Measurements from ENCODE around the gene CACNA1B.
"Not testable (repeated sequence)": the region's sequence is repeated elsewhere in the genome, so short reads cannot be mapped to it uniquely, and the experiment has no call there.

The CACNA1B gene

DNA sequence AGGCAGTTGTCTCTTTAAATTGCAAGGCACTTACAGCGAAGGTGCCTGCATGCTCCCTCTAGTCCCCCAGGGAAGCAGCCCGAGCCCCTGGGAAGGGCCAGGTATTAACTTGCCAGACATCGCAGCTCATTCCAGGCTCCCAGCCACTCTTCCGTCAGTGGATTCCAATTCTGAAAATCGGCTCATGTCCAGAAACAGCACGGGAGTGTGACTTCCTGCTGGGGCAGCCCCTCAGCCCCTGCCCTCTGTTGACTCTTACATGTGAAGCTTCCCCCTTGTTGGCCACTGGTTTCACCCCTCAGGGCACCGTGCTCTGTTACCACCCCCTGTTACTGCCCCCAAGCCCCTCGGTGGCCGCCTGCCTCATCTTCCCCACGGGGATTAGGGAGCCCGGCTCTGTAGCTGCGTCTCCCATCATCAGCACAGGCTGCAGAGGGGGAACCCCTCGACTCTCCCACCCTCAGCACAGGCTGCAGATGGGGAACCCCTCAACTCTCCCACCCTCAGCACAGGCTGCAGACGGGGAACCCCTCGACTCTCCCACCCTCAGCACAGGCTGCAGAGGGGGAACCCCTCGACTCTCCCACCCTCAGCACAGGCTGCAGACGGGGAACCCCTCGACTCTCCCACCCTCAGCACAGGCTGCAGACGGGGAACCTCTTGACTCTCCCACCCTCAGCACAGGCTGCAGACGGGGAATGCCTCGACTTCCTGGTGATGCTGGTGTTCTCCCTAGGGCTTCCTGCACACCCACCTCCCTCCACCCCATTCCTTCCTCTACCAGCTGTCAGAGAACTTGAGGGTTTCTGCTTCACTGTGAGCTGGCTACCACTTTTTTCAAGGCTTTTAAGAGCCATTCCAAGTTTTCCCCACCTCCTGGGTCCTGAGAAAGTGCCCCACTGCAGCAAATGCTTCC is 11.1 kb upstream of the CACNA1B start:
- no peak for DNase-seq (ENCODE audit: low read depth)

DNA sequence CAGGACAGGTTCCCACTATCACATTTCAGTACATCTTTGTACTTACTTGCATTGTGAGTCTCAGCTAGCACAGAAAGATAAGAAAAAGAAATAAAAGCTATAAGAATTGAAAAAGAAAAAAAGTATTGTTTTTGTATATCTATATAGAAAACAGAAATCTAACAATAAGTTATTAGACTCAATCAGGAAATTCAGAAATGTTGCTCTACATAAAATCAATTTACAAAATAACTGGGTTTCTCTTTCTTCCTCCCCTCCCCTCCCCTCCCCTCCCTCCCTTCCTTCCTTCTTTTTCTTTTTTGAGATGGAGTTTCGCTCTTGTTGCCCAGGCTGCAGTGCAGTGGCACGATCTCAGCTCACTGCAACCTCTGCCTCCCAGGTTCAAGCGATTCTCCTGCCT is 7.2 kb upstream of the CACNA1B start:
- DNase-seq (ENCODE audit: low read depth), result no peak

DNA sequence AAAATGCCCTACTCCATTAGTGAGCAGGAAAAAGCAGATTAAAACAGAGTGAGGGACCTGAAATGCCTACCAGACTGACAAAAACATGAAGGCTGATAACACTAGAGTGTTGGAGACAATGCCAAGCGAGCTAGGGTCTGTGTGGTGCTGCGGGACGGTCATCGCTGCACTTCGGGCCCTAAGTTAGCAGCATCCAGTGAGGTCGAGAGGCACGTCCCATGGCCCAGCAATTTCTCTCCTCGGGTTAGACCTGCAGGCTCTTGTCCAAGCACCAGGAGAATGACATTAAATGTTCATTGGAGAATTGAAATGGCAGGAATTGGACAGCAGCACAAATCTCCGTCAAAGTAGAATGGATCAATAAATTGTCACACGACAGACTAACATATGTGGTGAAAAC is 5.3 kb upstream of the CACNA1B start:
- no peak for DNase-seq (ENCODE audit: low read depth)

DNA sequence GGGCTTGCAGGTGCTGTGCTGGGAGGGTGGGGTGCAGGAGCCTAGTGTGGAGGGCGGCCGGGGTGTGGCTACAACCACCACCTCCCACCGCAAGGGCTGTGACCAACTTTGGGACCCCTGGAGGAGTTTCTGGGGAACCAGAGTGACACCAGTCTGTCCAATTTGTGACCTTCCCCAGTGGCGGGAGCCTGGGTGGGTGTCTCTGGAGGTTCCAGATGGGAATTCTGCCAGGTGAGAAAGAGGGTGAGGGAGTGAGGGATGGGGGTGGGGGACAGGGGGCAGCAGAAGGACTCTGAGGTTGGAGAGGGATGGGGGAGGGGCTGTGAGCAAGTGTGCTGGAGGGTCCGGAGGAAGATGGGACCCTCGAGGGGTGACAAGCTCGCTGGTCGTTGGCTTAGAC is 4.2 kb upstream of the CACNA1B start:
- DNase-seq (ENCODE audit: low read depth), result no peak

DNA sequence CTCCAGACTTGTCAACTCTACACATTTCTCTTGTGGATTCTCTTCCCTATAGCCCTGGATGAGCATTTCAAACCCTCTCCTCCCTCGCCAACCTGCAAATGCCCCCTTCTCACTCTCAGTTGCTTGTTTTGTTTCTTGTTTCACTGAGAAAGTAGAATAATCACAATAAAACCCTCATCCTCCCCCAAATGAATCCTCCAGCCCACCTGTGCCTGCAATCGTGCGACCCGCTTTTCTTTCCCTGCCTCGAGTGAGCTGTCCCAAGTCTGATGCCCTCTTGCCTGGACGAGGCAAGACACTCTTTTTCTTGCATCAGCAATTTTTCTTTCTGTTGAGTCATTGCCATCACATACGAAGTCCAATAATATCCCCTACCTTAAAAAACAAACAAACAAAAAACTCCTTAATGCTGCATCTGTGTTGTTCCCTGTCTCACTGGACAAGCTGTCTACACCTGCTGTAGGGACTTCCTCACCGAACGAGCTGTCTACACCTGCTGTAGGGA is 3.7 kb upstream of the CACNA1B start:
- DNase-seq (ENCODE audit: low read depth), result no peak

DNA sequence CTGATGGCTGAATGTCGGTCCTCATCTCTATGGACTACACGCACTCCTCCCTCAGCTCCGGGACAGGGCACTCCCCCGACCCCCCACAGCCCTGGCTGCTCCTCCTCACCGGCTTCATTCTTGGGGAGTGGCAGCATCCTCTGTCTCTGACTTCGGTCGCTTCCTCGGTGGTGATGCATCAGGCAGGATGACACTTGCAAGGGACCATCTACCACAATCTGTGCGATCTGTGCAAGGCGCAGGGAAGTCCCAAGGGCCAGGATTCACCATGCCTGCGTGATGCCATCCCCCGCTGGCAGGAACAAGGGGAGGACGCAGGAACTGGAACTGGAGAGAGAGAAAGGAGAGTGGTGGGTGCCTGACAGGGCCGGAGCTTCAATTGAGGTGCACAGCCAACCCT is 2.2 kb upstream of the CACNA1B start:
- DNase-seq (ENCODE audit: low read depth), result no peak

DNA sequence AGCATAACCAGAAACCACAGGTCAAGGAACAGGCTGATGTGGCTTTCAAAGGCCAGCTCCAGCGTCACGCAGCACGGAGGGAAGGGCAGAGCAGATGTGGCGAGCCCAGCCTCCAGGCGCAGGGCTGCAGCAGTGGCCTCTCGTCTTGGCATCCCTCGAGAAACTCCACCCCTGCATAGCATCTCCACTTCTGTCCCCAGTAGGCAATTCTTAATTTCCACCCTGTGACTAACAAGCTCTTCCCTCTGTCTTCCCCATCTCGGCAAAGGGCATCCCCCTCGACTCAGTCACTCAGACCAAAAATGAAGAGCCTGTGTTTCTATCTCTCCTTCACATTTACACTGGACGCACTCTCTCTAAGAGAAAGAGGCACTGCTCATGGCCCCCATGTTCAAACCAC is 1.7 kb upstream of the CACNA1B start:
- DNase-seq (ENCODE audit: low read depth), result no peak

DNA sequence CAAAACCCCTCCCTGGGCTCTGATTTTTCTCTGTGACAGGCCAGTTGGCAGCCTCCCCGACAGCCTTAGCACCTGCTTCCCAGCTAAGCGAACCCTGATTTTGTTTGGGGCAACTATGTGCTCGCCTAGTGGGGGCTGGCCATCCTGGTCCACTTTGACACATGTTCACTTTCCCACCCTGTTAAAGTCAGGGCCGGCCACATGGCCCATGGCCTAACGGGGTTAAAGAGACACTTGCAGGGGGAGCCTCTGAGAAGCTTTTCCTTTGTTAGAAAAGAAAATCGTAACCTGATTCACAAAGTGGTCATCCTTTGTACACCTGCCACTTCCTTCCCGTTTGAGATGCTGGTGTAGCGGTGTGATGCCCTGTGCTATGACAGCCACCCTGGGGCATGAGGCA is 1.3 kb upstream of the CACNA1B start:
- no peak for DNase-seq (ENCODE audit: low read depth)

DNA sequence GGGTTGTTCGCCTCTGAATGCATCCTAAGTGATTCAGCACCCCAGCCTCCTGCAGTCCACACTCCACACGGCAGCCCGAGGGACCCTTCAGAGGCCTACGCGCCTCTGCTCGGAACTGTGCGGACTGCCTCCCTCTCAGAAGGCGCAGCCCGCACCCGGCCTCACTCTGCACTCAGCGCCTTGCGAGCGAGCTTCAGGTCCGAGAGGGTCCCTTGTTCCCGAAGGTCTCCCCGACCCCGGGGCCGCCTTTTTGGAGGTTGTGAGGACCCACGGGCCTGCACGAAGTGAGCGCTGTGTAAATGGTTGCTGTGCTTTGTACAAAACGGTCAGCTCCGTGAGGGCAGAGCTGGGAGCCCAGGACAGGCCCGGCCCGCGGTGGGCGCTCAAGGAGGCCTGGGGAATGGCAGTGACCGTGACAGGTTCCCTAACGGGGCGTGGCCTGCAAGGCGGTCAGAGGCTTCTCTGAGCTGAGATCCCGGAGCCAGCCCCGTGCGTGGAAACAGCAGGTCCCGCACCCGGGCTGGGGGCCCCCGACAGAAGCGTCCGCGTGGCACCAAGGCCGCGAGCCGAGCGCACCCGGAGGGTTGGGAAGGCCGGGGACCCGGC is 698 bp upstream of the CACNA1B start:
- no peak for DNase-seq (ENCODE audit: low read depth)

DNA sequence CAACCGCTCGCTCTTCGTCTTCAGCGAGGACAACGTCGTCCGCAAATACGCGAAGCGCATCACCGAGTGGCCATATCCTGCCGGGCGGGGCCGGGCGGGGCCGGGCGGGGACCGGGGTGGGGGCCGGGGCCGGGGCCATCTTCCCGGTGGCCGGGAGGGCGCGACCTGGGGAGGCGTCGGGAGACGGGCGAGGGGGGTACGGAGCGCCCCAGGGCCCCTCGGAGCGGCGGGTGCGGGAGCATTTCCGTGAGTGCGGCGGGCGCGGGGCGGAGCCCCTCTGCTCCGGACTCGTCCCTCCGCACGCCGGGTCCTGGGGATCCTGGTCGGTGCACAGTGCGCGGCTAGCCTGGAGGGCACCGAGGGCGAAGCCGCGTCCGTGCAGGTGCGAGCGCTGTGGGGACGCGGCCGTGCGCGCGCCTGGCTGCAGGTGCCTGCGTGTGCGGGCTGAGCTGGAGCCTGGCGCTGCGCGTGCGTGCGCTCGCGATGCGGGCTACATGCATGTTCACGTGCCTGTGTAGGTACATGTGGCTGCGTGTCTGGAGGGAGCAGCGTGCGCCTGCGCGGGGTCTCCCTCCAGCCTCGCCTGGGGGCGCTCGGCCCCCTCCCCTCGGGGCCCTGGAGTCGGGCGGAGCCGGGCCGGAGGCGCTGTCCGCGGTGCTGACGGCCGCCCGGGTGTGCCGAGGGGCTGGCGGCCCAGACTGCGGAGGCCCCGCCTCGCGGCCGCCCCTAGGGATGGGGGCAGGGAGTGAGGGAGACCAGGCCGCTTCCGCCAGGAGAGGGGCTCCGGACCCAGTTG is 762 bp downstream of the CACNA1B start:
- no peak for DNase-seq (ENCODE audit: low read depth)

DNA sequence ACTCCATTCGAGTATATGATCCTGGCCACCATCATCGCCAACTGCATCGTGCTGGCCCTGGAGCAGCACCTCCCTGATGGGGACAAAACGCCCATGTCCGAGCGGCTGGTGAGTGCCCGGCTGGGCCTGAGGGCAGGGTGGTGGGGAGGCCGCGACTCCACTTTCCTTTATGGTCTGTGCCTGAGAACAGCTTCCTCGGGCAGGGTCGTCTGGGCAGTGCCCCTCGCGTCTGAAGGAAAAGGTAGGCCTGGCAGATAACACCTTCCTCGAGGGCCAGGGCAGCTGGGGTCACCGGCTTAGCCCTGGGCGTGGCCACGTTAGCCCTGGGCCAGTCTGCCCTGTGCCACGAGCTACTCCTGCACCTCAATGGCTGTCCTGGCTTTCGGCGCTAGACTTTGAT is 1.5 kb downstream of the CACNA1B start:
- no peak for DNase-seq (ENCODE audit: low read depth)

DNA sequence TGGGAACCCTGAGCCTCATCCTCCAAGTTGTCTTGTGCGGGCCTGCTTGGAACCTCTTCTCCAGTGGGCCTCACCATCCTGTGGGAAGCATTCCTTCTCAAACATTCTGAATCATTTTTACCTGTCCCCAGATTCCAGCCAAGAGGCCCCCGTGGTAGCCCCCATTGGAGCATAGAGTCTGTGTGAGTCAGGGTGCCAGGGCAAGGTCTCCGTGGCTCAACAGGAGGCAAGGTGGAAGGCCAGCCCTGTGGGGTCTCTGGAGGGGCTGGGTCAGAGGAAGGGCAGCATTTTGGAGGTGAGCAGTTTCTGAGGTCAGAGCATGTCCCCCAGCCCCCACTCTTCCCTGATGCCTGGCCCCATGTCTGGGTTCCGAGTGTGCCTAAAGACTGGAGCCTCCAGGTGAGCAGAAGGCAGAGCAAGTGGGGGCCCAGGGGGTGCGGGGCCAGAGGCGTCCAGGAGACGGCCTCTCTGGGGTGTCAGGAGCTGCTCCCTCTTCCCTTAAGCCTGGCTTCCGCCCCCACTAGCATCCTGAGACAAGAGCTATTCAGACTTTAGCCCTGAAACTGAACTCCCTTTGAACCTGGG is 2.1 kb downstream of the CACNA1B start:
- DNase-seq (ENCODE audit: low read depth), result no peak

DNA sequence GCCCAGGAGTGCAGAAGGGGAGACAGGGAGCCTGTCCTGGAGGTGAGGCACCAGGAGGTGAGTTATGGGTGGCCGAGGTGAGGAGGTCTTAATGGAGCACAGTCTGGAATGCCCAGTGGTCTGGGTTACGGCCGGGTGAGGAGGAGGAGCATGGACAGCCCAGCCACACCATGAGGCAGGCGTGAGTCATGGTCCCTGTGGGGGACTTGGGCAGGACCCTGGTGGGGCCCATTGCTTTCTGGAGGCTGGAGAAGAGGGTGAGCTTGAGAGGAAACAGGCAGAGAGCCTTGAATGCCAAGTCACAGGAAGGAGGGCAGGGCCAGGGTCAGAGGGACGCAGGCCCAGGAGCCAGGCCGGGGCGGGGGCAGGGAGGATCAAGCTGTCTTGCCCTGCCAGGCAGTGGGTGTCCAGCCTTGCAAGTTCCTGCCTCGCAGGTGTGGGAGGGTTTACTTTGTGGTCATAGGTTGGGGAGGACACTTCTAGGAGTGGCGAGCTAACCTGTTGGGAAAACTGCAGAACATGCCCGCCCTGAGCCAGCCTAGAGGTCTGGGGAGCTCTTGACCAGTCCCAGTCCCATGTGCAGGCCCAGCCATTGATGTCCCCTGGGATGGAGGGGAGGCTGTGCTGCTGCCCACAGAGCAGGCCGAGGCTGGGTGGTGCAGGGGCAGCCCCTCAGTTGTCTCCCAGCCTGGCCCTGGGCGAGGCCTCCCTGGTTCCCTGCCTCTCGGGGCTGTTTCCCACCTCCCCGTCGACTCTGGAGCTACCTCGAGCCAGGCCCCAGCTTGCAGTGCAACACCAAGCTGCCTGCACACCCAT is 2.8 kb downstream of the CACNA1B start:
- no peak for DNase-seq (ENCODE audit: low read depth)

DNA sequence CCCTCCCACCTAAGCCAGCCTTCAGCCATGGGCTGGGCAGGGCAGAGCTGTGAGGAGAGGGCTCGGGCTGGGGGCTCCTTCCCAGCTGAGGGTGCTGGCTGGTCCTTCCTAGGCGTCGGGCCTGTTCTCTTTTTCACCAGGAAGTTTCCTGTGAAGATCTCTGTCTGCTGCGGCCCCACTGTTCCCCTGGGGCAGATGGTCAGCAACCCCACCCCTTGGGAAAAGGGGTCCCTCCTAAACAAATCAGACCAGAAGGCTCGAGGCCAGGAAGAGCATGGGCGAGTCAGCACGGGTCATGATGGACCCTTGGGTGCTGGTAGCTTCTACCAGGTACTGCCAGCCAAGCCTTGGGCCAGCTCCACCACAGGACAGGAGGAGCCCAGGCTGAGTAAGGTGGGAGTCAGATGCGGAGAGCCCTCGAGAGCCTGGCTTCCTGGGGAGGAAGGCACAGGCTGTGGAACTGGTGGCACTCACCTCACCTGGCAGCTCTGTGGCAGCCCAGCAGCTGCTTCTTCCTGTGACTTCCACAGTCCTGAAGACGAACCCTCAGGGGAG is 3.5 kb downstream of the CACNA1B start:
- no peak for DNase-seq (ENCODE audit: low read depth)

DNA sequence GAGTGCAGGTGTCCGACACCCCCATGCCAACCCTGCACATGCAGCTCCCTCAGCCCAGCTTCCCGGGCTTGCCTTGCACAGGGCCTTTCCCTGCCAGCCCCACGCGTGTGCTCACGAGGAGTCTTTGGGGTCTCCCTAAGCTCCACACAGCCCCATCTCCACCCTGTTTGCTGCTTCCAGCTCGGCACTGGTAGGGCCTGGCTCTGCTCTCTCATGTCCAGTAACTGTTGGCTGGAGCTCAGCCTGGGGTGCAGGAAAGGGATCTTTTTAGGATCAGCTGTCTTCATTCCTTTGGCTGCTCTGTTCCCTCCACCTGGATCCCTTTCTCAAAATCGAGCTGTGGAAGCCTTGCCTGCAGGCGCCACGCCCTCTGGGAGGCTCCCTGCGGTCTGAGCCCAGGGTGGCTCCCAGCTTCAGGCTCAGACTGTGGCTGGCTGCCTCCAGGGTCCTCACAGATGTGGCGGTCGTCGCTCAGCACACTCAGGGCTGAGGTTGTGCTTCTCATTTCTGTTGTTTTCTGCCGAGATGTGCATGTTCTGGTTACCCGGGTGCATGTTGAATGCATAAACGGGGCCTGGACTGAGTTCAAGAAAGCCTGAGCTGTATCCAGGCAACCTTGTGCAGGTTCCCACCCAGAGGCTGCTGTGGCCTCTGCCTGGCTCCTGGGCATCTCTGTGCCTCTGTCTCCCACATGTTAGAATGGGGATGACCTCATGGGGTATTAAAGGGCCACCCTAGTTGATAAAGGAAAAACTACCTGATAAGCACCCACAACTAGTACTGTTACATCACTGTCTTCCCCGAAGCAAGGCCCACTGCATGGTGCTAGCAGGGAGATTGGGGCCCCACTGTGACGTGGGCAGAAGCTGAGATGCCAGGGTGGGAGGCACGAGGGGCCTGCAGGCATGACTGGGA is 4.3 kb downstream of the CACNA1B start:
- no peak for DNase-seq (ENCODE audit: low read depth)

DNA sequence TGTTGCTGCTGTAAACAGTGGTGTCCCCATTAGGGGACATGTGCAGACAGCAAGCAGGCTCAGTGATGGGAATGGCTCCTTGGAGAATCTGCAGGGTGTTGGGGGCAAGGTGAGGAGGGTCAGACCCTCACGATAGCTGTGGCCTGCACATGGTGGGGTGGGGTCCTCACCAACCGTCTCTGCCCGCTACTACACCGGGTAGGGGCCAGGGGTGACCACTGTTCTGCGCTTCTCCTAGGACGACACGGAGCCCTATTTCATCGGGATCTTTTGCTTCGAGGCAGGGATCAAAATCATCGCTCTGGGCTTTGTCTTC is 4.9 kb downstream of the CACNA1B start:
- DNase-seq (ENCODE audit: low read depth), result no peak

DNA sequence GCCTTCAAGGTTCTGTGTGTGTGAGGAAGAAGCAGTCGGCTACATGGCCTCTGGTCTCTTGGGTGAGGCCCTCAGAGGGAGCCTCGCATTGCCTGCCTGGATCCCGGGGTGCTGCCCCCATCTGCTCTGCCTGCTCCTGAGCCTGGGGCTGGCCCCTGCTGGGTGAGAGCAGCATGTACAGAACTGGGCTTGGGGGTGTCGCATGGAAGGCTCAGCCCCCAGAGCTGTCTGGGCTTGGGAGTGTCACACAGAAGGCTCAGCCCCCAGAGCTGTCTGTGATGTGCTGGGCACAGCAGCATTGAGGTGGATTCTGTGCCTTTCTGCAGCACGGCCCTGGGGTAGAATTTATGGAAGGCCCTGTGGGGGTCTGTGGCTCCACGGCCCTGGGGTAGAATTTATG is 6.4 kb downstream of the CACNA1B start:
- not testable (repeated sequence) for DNase-seq (ENCODE audit: low read depth)

DNA sequence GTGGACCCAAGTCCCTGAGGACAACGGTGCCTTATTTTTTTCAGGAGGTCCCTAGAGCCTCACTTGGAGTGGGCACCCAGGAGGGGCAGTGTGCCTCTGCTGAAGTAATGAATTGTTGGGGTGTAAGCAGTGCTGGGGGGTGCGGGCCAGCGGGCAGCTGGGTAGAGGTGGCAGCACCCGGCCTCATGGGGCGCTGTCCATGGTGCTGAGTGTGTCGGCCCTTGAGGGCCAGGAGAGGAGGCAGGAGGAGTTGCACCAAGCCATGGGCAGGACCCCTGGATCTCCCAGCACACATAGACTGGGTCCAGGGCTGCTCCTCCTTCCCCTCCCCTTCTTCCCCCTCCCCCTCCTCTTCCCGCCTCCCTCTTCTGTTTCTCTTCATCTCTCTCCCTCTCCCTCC is 7.0 kb downstream of the CACNA1B start:
- DNase-seq (ENCODE audit: low read depth), result not testable (repeated sequence)

DNA sequence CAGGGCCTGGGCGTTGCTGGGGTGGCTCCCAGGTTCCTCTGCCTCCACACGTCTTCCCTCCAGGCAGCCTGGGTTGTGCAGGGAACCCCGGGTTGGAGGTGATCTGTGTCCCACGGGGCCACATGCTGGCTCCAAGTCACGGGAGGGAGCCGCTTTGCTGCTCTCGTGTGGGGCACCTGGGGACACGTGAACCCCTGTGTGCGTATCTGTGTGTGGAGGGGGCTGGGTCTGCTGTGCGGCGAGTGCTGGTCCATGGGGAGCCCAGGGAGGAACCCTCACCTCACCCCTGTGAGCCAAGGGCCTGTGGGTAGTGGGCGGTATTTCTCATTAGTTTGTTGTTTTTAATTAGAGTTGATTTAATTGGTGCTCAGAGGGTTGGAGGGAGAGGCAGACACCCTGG is 7.5 kb downstream of the CACNA1B start:
- not testable (repeated sequence) for DNase-seq (ENCODE audit: low read depth)

DNA sequence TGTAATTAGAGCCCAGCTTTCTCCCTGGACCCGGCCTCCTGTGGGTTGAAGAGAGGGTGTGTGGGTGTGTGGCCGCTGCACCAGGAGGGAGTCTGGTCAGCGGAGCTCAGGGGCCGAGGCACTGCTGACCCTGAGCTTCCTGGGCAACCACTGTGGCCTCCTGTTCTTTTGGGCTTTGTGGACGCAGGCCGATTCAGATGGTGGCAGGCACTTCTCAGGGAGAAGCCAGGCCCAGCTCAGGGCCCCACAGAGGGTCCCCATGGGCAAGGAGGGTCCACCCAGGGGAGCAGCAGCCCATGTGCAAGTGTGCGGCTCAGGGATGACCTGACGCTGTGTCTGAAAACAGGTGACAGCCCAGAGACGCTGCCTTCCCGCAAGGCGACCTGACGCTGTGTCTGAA is 11.0 kb downstream of the CACNA1B start:
- DNase-seq (ENCODE audit: low read depth), result not testable (repeated sequence)

Data from stimulated activated CD4-positive, alpha-beta T cell treated with anti-CD3 and anti-CD28 coated beads, Interleukin-2, amount 100 ng/mL, for 4 hours (primary cell).